ENCODE measurements around the gene MPRIP.

The MPRIP gene

DNA sequence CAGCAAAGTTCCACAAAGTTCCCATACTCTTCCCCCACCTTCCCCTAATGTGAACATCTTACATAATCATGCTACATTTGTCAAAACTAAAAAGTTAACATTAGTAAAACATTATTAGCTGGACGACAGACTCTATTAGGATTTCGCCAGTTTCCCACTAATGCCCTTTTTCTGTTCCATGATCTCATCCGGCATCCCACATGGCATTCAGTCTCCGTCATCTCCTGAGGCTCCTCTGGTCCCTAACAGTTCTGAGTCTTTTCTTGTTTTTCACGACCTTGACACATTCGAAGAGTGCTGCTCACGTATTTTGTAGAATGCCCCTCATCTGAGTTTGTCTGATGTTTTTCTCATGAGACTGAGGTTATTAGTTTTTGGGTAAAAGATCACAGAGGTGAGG, 8.8 kb upstream of the MPRIP start:
- Mint-ChIP-seq H3K4me3 (no peak overlapping the region), H3K27me3 (no peaks in the 10 kb centered on the region), H3K27ac (no peak overlapping the region), H3K9me3 (no peaks in the 10 kb centered on the region), H3K4me1 (ENCODE audit: low read depth) (no peaks in the 10 kb centered on the region), H3K36me3 (ENCODE audit: low read depth) (no peaks in the 10 kb centered on the region)

DNA sequence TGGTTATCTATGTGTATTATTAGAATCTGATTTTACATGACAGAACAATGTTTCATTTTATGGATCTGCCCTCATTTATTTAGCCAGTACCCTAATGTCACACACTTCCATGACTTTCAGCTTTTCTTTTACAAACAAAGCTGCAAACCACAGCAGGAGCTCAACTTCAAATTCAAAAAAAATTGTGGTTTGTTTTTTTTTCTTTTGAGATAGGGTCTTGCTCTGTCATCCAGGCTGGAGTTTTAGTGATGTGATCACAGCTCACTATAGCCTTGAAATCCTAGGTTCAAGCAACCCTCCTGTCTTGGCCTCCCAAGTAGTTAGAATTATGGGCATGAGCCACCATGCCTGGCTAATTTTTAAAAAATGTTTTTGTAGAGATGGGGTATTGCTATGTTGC, 8.2 kb upstream of the MPRIP start:
- no peak overlapping the region for H3K27ac Mint-ChIP-seq

DNA sequence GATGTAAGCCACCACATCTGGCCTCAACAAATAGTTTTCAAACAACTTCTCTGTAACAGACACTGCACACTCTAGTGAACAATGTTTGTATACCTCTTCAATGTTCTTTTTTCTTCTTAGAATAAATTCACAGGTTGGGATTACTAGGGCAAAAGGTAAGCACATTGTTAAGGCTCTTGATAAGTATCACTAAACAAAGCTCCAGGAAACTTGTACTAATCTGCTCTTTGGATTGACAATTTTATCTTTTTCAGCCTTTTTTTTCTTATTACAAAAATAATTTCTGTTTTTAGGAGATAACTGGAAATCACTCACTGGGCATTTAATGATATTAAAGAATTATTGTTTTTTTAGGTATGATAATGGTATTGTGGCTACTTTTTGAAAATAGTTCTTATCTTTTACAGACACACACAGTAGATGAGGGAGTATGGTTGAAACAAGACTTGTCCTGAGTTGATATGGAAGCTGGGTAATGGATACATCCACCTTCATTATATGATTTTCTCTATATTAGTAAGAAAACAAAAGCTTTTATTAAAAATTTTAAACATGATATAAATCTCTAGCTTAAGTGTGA, 7.7 kb upstream of the MPRIP start:
- Mint-ChIP-seq H3K4me3 (no peak overlapping the region), H3K36me3 (ENCODE audit: low read depth) (no peaks in the 10 kb centered on the region), H3K9me3 (no peaks in the 10 kb centered on the region), H3K27ac (no peak overlapping the region), H3K27me3 (no peaks in the 10 kb centered on the region), H3K4me1 (ENCODE audit: low read depth) (no peaks in the 10 kb centered on the region)

More for the DNA sequence above, 8.2 kb upstream of the MPRIP start:
- Mint-ChIP-seq H3K27me3 (no peaks in the 10 kb centered on the region), H3K36me3 (ENCODE audit: low read depth) (no peaks in the 10 kb centered on the region), H3K4me1 (ENCODE audit: low read depth) (no peaks in the 10 kb centered on the region), H3K9me3 (no peaks in the 10 kb centered on the region), H3K4me3 (no peak overlapping the region)

GRCh38 chr17:17035490-17035889, 6.8 kb upstream of the MPRIP start:
- Mint-ChIP-seq H3K9me3 (no peaks in the 10 kb centered on the region), H3K4me1 (ENCODE audit: low read depth) (no peaks in the 10 kb centered on the region), H3K27ac (no peak overlapping the region), H3K27me3 (no peaks in the 10 kb centered on the region), H3K4me3 (no peak overlapping the region), H3K36me3 (ENCODE audit: low read depth) (no peaks in the 10 kb centered on the region)

- Mint-ChIP-seq H3K4me1 (ENCODE audit: low read depth) (peaks cover 2% of the 10 kb centered on the region), H3K9me3 (no peaks in the 10 kb centered on the region), H3K27ac (no peak overlapping the region), H3K4me3 (no peak overlapping the region), H3K36me3 (ENCODE audit: low read depth) (no peaks in the 10 kb centered on the region), H3K27me3 (no peaks in the 10 kb centered on the region)
Measured at GRCh38 chr17:17035920-17036523, 6.2 kb upstream of the MPRIP start.

- Mint-ChIP-seq H3K4me3 (no peak overlapping the region), H3K27ac (no peak overlapping the region), H3K4me1 (ENCODE audit: low read depth) (peaks cover 7% of the 10 kb centered on the region), H3K36me3 (ENCODE audit: low read depth) (no peaks in the 10 kb centered on the region), H3K27me3 (no peaks in the 10 kb centered on the region), H3K9me3 (no peaks in the 10 kb centered on the region)
Measured at GRCh38 chr17:17036524-17036998, 5.7 kb upstream of the MPRIP start.

GRCh38 chr17:17039911-17040310, 2.3 kb upstream of the MPRIP start:
- no peak overlapping the region for H3K27ac Mint-ChIP-seq

GRCh38 chr17:17041018-17041521, 1.2 kb upstream of the MPRIP start:
- Mint-ChIP-seq H3K9me3 (no peaks in the 10 kb centered on the region), H3K27ac (no peak overlapping the region), H3K36me3 (ENCODE audit: low read depth) (peaks cover 1% of the 10 kb centered on the region), H3K27me3 (no peaks in the 10 kb centered on the region), H3K4me1 (ENCODE audit: low read depth) (peaks cover 39% of the 10 kb centered on the region), H3K4me3 (peak overlapping the region; percentile 76)

More at GRCh38 chr17:17039911-17040310, 2.3 kb upstream of the MPRIP start:
- no peaks in the 10 kb centered on the region for H3K9me3 Mint-ChIP-seq
- H3K4me1 Mint-ChIP-seq (ENCODE audit: low read depth): peaks cover 29% of the 10 kb centered on the region
- H3K27me3 Mint-ChIP-seq: no peaks in the 10 kb centered on the region
- H3K4me3 Mint-ChIP-seq: no peak overlapping the region
- no peaks in the 10 kb centered on the region for H3K36me3 Mint-ChIP-seq (ENCODE audit: low read depth)

- Mint-ChIP-seq H3K4me1 (ENCODE audit: low read depth) (peaks cover 46% of the 10 kb centered on the region), H3K9me3 (no peaks in the 10 kb centered on the region), H3K36me3 (ENCODE audit: low read depth) (peaks cover 3% of the 10 kb centered on the region), H3K27me3 (no peaks in the 10 kb centered on the region), H3K4me3 (peak overlapping the region; percentile 76), H3K27ac (no peak overlapping the region)
Measured at GRCh38 chr17:17041571-17042383, 480 bp upstream of the MPRIP start.

- peak overlapping the region; percentile 97 for H3K4me3 Mint-ChIP-seq
- H3K27ac Mint-ChIP-seq: peak overlapping the region; percentile 83
- H3K4me1 Mint-ChIP-seq (ENCODE audit: low read depth): peaks cover 56% of the 10 kb centered on the region
- H3K9me3 Mint-ChIP-seq: no peaks in the 10 kb centered on the region
- H3K36me3 Mint-ChIP-seq (ENCODE audit: low read depth): peaks cover 3% of the 10 kb centered on the region
- H3K27me3 Mint-ChIP-seq: no peaks in the 10 kb centered on the region
Measured at GRCh38 chr17:17042851-17043460, 699 bp downstream of the MPRIP start.

DNA sequence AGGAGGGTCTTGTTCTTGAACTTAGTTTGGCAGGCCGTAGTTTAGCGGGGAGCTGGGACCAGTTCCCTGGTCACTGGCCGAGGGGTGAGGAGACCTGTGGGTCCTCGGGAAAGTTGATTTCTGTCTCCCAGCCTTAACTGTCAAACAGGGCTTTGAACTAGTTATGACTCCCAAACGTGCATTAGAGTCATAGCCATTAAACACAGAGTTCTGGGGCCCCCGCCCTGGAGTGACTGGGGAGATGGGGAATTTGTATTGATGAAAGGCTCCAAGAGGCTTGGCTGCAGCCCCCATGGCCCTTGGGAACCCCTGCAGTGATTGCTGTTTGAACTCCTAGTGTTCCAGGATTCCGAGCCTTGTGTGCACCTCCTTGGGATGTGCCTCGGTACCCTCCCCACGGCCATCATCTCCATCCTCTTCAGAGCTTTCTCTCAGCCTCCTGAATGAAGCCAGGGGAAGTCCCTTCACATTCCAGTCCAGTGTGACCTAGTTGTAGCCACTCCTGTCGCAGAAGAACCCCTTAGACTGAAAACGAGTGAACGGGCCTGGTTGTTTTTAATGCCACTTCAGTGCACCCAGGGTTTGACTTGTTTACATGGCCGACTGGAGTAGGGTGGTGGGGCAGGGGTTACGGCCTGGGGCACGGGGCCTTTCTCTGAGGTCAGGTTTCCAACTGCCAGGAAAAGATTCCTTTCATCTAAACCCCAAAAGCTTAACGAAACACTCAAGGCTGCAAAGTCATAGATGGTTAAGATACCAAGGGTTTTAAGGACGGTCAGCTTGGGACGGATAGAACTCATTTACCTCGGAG, 1.4 kb downstream of the MPRIP start:
- H3K9me3 Mint-ChIP-seq: no peaks in the 10 kb centered on the region
- H3K4me1 Mint-ChIP-seq (ENCODE audit: low read depth): peaks cover 63% of the 10 kb centered on the region
- peak overlapping the region; percentile 83 for H3K27ac Mint-ChIP-seq
- peak overlapping the region; percentile 97 for H3K4me3 Mint-ChIP-seq
- no peaks in the 10 kb centered on the region for H3K27me3 Mint-ChIP-seq
- peaks cover 3% of the 10 kb centered on the region for H3K36me3 Mint-ChIP-seq (ENCODE audit: low read depth)

GRCh38 chr17:17044846-17045561, 2.7 kb downstream of the MPRIP start:
- Mint-ChIP-seq H3K27ac (peak overlapping the region; percentile 34), H3K9me3 (no peaks in the 10 kb centered on the region), H3K27me3 (no peaks in the 10 kb centered on the region), H3K4me1 (ENCODE audit: low read depth) (peaks cover 70% of the 10 kb centered on the region), H3K36me3 (ENCODE audit: low read depth) (peaks cover 3% of the 10 kb centered on the region), H3K4me3 (peak overlapping the region; percentile 97)

DNA sequence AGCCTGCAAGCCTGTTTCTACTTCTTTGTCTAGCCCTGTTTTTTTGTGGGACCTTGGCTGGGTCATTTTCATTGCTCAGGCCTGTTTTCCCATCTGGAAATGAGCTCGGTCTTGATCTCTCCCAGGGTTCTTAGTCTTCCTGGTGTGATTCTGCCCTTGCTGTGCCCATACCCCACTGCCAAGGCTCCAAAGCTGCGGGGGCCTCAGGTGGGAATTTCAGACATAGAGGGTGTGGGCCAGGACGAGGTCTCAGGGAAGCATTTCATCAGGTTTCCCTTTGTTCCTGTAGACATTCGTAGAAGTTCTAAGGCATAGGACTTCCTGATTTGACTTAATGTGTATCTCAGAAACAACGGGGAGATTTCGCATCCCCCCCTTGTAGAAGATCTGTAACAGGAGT, 5.8 kb downstream of the MPRIP start:
- no peak overlapping the region for H3K4me3 Mint-ChIP-seq
- no peaks in the 10 kb centered on the region for H3K27me3 Mint-ChIP-seq
- H3K27ac Mint-ChIP-seq: no peak overlapping the region

More for the DNA sequence above, 5.8 kb downstream of the MPRIP start:
- Mint-ChIP-seq H3K4me1 (ENCODE audit: low read depth) (peaks cover 85% of the 10 kb centered on the region), H3K36me3 (ENCODE audit: low read depth) (peaks cover 3% of the 10 kb centered on the region), H3K9me3 (no peaks in the 10 kb centered on the region)
